Panc1 (cell line): ENCODE data around the gene PI4K2A.

Source experiments
- CTCF ChIP-seq: fragments of 450-650 bp; IDR thresholded peaks from 2 replicates; pipeline ENCODE4 v1.5.1; 2017; ENCODE audit warnings: mild to moderate bottlenecking
- REST ChIP-seq, 2 experiments: IDR thresholded peaks; 2 replicates each; pipeline ENCODE4 v1.6.1; 2011 to 2012; ENCODE audit warnings: low read depth in 2 of 2, control low read depth in 1 of 2, low read length in 1 of 2, mild to moderate bottlenecking in 1 of 2, moderate library complexity in 1 of 2; ENCODE audit not compliant: insufficient read depth in 1 of 2

GRCh38 chr10:97718178-97718577 lies 77.7 kb downstream of the PI4K2A start:
- TF ChIP-seq CTCF, result no peak
- TF ChIP-seq REST (IDR thresholded peaks at IDR 0.05; ENCODE audit: insufficient read depth in 1 of 2, low read depth in 2 of 2, low read length in 1 of 2), result no peak
